ENCODE measurements around the gene HLA-G. TPM values are rescaled to one million over a fixed set of nuclear protein-coding genes. Genes with fewer than 3 reads are reported as not detected.
"Not testable (repeated sequence)": the region's sequence is repeated elsewhere in the genome, so short reads cannot be mapped to it uniquely, and the experiment has no call there.

HLA-G gene
- total RNA-seq, 4 donors from 2014 or later: not detected

GRCh38 chr6:29875257-29875656, 47.6 kb downstream of the HLA-G start:
- H3K27me3 ChIP-seq: no peaks in the 10 kb centered on the region
- no peaks in the 10 kb centered on the region for H3K9me3 ChIP-seq
- H3K4me1 ChIP-seq: no peaks in the 10 kb centered on the region
- H3K4me3 ChIP-seq: no peak overlapping the region
- 73 to 100% methylated on average over 1 of the region's 1 CpG for WGBS, 2 donors
- no peak for TF ChIP-seq EP300 (IDR thresholded peaks at IDR 0.05)
- TF ChIP-seq POLR2A (IDR thresholded peaks at IDR 0.05): no peak
- no peak for TF ChIP-seq CTCF (IDR thresholded peaks at IDR 0.05)
- H3K27ac ChIP-seq: no peak overlapping the region
- H3K36me3 ChIP-seq: peaks cover 0 to 8% (median 0%) of the 10 kb centered on the region in 3 donors
- DNase-seq (ENCODE audit: low spot score in 2 of 2): no peak

GRCh38 chr6:29875734-29876133, 48.1 kb downstream of the HLA-G start:
- not testable (repeated sequence) for DNase-seq (ENCODE audit: low spot score in 2 of 2); H3K27me3 ChIP-seq; H3K36me3 ChIP-seq; H3K9me3 ChIP-seq; H3K4me1 ChIP-seq; H3K27ac ChIP-seq; H3K4me3 ChIP-seq
- 0 to 80% methylated on average over 1 to 6 of the region's 6 CpGs for WGBS, 2 donors

Small RNAs within 50 kb of the gene (small RNA-seq; reads per million reads assigned to genes)
- not detected for gene MICG

Other genes with a start within 250 kb of the HLA-G start
- not detected for gene OR2H2, start 242.7 kb upstream of the HLA-G start, total RNA-seq
- gene GABBR1, start 194.6 kb upstream of the HLA-G start, total RNA-seq: 10 to 100 TPM; 55.3 to 89.6 (median 70.5) TPM
- not detected for gene MOG, start 170.7 kb upstream of the HLA-G start, total RNA-seq
- gene ZFP57, start 146.7 kb upstream of the HLA-G start, total RNA-seq: under 1 TPM in 1 of 4 donors, not detected in 3; 0.66 TPM
- 100 to 1,000 TPM in 2 of 4 donors, 10 to 100 TPM in 2; 63.0 to 117 (median 101) TPM for gene HLA-F, start 104.4 kb upstream of the HLA-G start, total RNA-seq
- gene HLA-A, start 114.7 kb downstream of the HLA-G start, total RNA-seq: 100 to 1,000 TPM; 219 to 566 (median 521) TPM
- 10 to 100 TPM; 22.4 to 30.6 (median 24.8) TPM for gene POLR1H, start 233.4 kb downstream of the HLA-G start, total RNA-seq
- 10 to 100 TPM; 28.2 to 39.8 (median 34.2) TPM for gene PPP1R11, start 239.4 kb downstream of the HLA-G start, total RNA-seq
- gene RNF39, start 247.9 kb downstream of the HLA-G start, total RNA-seq: under 1 TPM in 1 of 4 donors, not detected in 3; 0.42 TPM

Data from tibial nerve (tissue), 4 donors.